Dendritic cell treated with granulocyte-macrophage colony-stimulating factor and Interleukin-4, amounts not matched to agents 40 ng/mL and 50 ng/mL, for 4 days (primary cell): ENCODE measurements around the gene TRNAU1AP.
A peak's percentile ranks its signal among the peaks of the same experiment; 100 is the strongest.
"Not testable (repeated sequence)": the region's sequence is repeated elsewhere in the genome, so short reads cannot be mapped to it uniquely, and the experiment has no call there.

Experiments used
- H3K27ac Mint-ChIP-seq: one replicate; pipeline ENCODE4 v1.8.0; 2022; ENCODE audit warnings: mild to moderate bottlenecking, mixed read lengths
- H3K27me3 Mint-ChIP-seq: one replicate; pipeline ENCODE4 v1.8.0; 2022; ENCODE audit warnings: mild to moderate bottlenecking, mixed read lengths
- H3K36me3 Mint-ChIP-seq: one replicate; pipeline ENCODE4 v1.8.0; 2022; ENCODE audit warnings: low read depth, mixed read lengths
- H3K4me1 Mint-ChIP-seq: one replicate; pipeline ENCODE4 v1.8.0; 2022; ENCODE audit warnings: low read depth, mixed read lengths
- H3K4me3 Mint-ChIP-seq: one replicate; pipeline ENCODE4 v1.8.0; 2022; ENCODE audit warnings: mild to moderate bottlenecking, moderate library complexity, mixed read lengths
- H3K9me3 Mint-ChIP-seq: one replicate; pipeline ENCODE4 v1.8.0; 2022; ENCODE audit warnings: mixed read lengths
- intact Hi-C: fragments of 100-400 bp; cut with micrococcal nuclease; formaldehyde crosslinking; loops from one replicate; pipeline ENCODE4 v1.15.0; 2022

TRNAU1AP gene

GRCh38 chr1:28537457-28538199 is 15.3 kb upstream of the TRNAU1AP start:
- intact Hi-C loops, result no loop called here
- Mint-ChIP-seq H3K27me3 (no peaks in the 10 kb centered on the region), H3K4me1 (no peaks in the 10 kb centered on the region), H3K4me3 (no peak overlapping the region), H3K9me3 (no peaks in the 10 kb centered on the region), H3K36me3 (peaks cover 55% of the 10 kb centered on the region), H3K27ac (peak overlapping the region; percentile 30)

GRCh38 chr1:28538286-28538685 is 14.6 kb upstream of the TRNAU1AP start:
- Mint-ChIP-seq H3K27ac (peak overlapping the region; percentile 30), H3K9me3 (no peaks in the 10 kb centered on the region), H3K4me3 (no peak overlapping the region), H3K27me3 (no peaks in the 10 kb centered on the region), H3K4me1 (no peaks in the 10 kb centered on the region), H3K36me3 (peaks cover 53% of the 10 kb centered on the region)
- intact Hi-C loops, result no loop called here

GRCh38 chr1:28540651-28541050 is 12.2 kb upstream of the TRNAU1AP start:
- H3K9me3 Mint-ChIP-seq, result no peaks in the 10 kb centered on the region
- H3K36me3 Mint-ChIP-seq, result peaks cover 33% of the 10 kb centered on the region
- no peak overlapping the region for H3K27ac Mint-ChIP-seq
- intact Hi-C loops, result no loop called here
- no peak overlapping the region for H3K4me3 Mint-ChIP-seq
- H3K4me1 Mint-ChIP-seq, result no peaks in the 10 kb centered on the region
- H3K27me3 Mint-ChIP-seq, result no peaks in the 10 kb centered on the region

- H3K4me1 Mint-ChIP-seq, intact Hi-C loops, H3K27me3 Mint-ChIP-seq, H3K27ac Mint-ChIP-seq, H3K4me3 Mint-ChIP-seq, H3K9me3 Mint-ChIP-seq: not testable (repeated sequence)
- H3K36me3 Mint-ChIP-seq, result peaks cover 24% of the 10 kb centered on the region
Measured at GRCh38 chr1:28541414-28542015, 11.4 kb upstream of the TRNAU1AP start.

GRCh38 chr1:28545246-28545628 is 7.6 kb upstream of the TRNAU1AP start:
- intact Hi-C loops, result no loop called here
- Mint-ChIP-seq H3K27ac (no peak overlapping the region), H3K27me3 (peaks cover 3% of the 10 kb centered on the region), H3K36me3 (no peaks in the 10 kb centered on the region), H3K9me3 (no peaks in the 10 kb centered on the region), H3K4me3 (no peak overlapping the region), H3K4me1 (no peaks in the 10 kb centered on the region)

- Mint-ChIP-seq H3K4me3 (no peak overlapping the region), H3K9me3 (no peaks in the 10 kb centered on the region), H3K4me1 (no peaks in the 10 kb centered on the region), H3K36me3 (peaks cover 10% of the 10 kb centered on the region), H3K27me3 (peaks cover 3% of the 10 kb centered on the region), H3K27ac (no peak overlapping the region)
- intact Hi-C loops, result no loop called here
Measured at GRCh38 chr1:28548318-28548717, 4.6 kb upstream of the TRNAU1AP start.

- H3K9me3 Mint-ChIP-seq, result no peaks in the 10 kb centered on the region
- intact Hi-C loops, result loop anchor here (5.0 kb wide), 1 partner anchor 34 kb away; no protein-coding TSS in a partner anchor
- H3K4me3 Mint-ChIP-seq, result no peak overlapping the region
- H3K27me3 Mint-ChIP-seq, result peaks cover 3% of the 10 kb centered on the region
- peaks cover 33% of the 10 kb centered on the region for H3K36me3 Mint-ChIP-seq
- H3K4me1 Mint-ChIP-seq, result no peaks in the 10 kb centered on the region
- H3K27ac Mint-ChIP-seq, result peak overlapping the region; percentile 94
Measured at GRCh38 chr1:28551381-28551780, 1.5 kb upstream of the TRNAU1AP start.

GRCh38 chr1:28560886-28561285 is 8.0 kb downstream of the TRNAU1AP start:
- Mint-ChIP-seq H3K27me3 (no peaks in the 10 kb centered on the region), H3K4me1 (no peaks in the 10 kb centered on the region), H3K36me3 (peaks cover 95% of the 10 kb centered on the region), H3K27ac (no peak overlapping the region), H3K4me3 (no peak overlapping the region), H3K9me3 (no peaks in the 10 kb centered on the region)
- intact Hi-C loops, result no loop called here

- Mint-ChIP-seq H3K27ac (no peak overlapping the region), H3K27me3 (no peaks in the 10 kb centered on the region), H3K4me3 (no peak overlapping the region), H3K4me1 (no peaks in the 10 kb centered on the region), H3K9me3 (no peaks in the 10 kb centered on the region), H3K36me3 (peaks cover 96% of the 10 kb centered on the region)
- intact Hi-C loops, result no loop called here
Measured at GRCh38 chr1:28564310-28564709, 11.4 kb downstream of the TRNAU1AP start.

GRCh38 chr1:28565040-28565439 is 12.2 kb downstream of the TRNAU1AP start:
- H3K27ac Mint-ChIP-seq, result no peak overlapping the region
- intact Hi-C loops, result no loop called here
- peaks cover 96% of the 10 kb centered on the region for H3K36me3 Mint-ChIP-seq
- no peaks in the 10 kb centered on the region for H3K9me3 Mint-ChIP-seq
- no peaks in the 10 kb centered on the region for H3K27me3 Mint-ChIP-seq
- no peak overlapping the region for H3K4me3 Mint-ChIP-seq
- H3K4me1 Mint-ChIP-seq, result no peaks in the 10 kb centered on the region

GRCh38 chr1:28565726-28566125 is 12.8 kb downstream of the TRNAU1AP start:
- Mint-ChIP-seq H3K4me3 (no peak overlapping the region), H3K9me3 (no peaks in the 10 kb centered on the region), H3K27ac (no peak overlapping the region), H3K27me3 (no peaks in the 10 kb centered on the region), H3K4me1 (no peaks in the 10 kb centered on the region), H3K36me3 (peaks cover 96% of the 10 kb centered on the region)
- intact Hi-C loops, result no loop called here

GRCh38 chr1:28566931-28567330 is 14.0 kb downstream of the TRNAU1AP start:
- no peak overlapping the region for H3K27ac Mint-ChIP-seq
- H3K4me3 Mint-ChIP-seq, result no peak overlapping the region
- H3K36me3 Mint-ChIP-seq, result peaks cover 96% of the 10 kb centered on the region
- intact Hi-C loops, result no loop called here
- H3K9me3 Mint-ChIP-seq, result no peaks in the 10 kb centered on the region
- no peaks in the 10 kb centered on the region for H3K4me1 Mint-ChIP-seq
- no peaks in the 10 kb centered on the region for H3K27me3 Mint-ChIP-seq

- Mint-ChIP-seq H3K4me1 (peaks cover 2% of the 10 kb centered on the region), H3K9me3 (no peaks in the 10 kb centered on the region)
Measured at GRCh38 chr1:28571911-28572310, 19.0 kb downstream of the TRNAU1AP start.

GRCh38 chr1:28572891-28573290 is 20.0 kb downstream of the TRNAU1AP start:
- Mint-ChIP-seq H3K36me3 (peaks cover 92% of the 10 kb centered on the region), H3K4me1 (peaks cover 12% of the 10 kb centered on the region)
- H3K4me3 Mint-ChIP-seq, intact Hi-C loops, H3K9me3 Mint-ChIP-seq, H3K27ac Mint-ChIP-seq, H3K27me3 Mint-ChIP-seq: not testable (repeated sequence)

More at GRCh38 chr1:28571911-28572310, 19.0 kb downstream of the TRNAU1AP start:
- no peak overlapping the region for H3K4me3 Mint-ChIP-seq
- no peak overlapping the region for H3K27ac Mint-ChIP-seq
- peaks cover 92% of the 10 kb centered on the region for H3K36me3 Mint-ChIP-seq
- intact Hi-C loops, result no loop called here
- no peaks in the 10 kb centered on the region for H3K27me3 Mint-ChIP-seq

GRCh38 chr1:28573564-28573963 is 20.7 kb downstream of the TRNAU1AP start:
- Mint-ChIP-seq H3K27me3 (no peaks in the 10 kb centered on the region), H3K9me3 (no peaks in the 10 kb centered on the region), H3K4me1 (peaks cover 18% of the 10 kb centered on the region), H3K4me3 (no peak overlapping the region), H3K36me3 (peaks cover 92% of the 10 kb centered on the region), H3K27ac (no peak overlapping the region)
- intact Hi-C loops, result no loop called here
